Fibroblast of villous mesenchyme (primary cell): ENCODE results near the gene PHLPP1. TPM values are rescaled to one million over a fixed set of nuclear protein-coding genes. Genes with fewer than 3 reads are reported as not detected.

Experiments
- DNase-seq: peaks from one replicate; pipeline ENCODE4 v3.0.0-alpha.2; 2010; ENCODE audit warnings: low read depth
- H3K4me3 ChIP-seq: 2 replicates; pipeline ENCODE4 v1.5.1; 2011; ENCODE audit warnings: low read depth, mild to moderate bottlenecking, low read length
- total RNA-seq: library from RNA; depleted of rRNA; stranded (reverse); fragments of >200 nt; gene quantifications from 2 replicates; pipeline ENCODE4 v1.2.3, GENCODE V29; 2012
- TF ChIP-seq, protein P1 (sequence below): IDR thresholded peaks from 2 replicates; pipeline ENCODE4 v1.5.1; 2012; ENCODE audit warnings: low read depth, mild to moderate bottlenecking, low read length; ENCODE audit not compliant: insufficient read depth

PHLPP1 gene
- total RNA-seq, 1 donor: 4.7 TPM

DNA sequence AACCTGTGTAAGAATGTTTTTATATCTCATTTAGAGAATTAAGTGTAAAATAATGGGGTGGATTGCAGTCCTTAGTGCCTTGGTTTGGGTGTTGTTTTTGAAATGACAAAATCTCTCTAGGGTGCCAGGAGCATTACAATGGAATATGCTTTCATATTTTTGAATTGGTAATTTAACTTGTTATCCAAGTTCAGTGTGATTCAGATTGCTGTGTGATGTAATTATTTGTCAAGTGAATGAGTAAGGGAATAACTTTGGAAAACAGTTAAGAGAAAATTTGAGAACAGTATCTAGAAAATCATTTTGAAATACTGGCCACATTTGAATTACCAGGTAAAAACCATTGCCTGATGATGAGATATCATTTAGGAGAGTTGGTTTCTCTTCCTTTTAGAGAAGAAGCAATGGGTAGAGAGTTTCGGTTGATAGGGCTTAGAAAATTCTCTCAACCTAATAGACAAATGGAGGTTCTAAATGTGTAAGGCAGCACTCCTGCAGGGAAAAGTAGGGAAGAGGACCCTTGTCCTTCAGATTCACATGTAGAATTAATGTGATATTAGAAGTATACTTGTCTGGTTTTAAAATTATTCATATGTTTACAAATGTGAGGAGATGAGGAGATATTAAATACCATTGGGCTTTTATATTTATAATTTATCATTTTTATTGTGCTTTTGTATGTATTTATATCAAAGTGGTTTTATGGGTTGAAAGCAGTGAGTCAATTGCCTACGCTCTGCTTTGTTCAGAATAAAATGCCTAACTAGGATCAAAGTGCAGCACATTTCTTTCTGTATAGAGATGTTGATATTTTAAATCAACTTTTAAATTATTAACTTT is 124.8 kb downstream of the PHLPP1 start:
- TF ChIP-seq, protein P1, sequence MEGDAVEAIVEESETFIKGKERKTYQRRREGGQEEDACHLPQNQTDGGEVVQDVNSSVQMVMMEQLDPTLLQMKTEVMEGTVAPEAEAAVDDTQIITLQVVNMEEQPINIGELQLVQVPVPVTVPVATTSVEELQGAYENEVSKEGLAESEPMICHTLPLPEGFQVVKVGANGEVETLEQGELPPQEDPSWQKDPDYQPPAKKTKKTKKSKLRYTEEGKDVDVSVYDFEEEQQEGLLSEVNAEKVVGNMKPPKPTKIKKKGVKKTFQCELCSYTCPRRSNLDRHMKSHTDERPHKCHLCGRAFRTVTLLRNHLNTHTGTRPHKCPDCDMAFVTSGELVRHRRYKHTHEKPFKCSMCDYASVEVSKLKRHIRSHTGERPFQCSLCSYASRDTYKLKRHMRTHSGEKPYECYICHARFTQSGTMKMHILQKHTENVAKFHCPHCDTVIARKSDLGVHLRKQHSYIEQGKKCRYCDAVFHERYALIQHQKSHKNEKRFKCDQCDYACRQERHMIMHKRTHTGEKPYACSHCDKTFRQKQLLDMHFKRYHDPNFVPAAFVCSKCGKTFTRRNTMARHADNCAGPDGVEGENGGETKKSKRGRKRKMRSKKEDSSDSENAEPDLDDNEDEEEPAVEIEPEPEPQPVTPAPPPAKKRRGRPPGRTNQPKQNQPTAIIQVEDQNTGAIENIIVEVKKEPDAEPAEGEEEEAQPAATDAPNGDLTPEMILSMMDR: no peak
- no peak overlapping the region for H3K4me3 ChIP-seq
- DNase-seq: no peak

DNA sequence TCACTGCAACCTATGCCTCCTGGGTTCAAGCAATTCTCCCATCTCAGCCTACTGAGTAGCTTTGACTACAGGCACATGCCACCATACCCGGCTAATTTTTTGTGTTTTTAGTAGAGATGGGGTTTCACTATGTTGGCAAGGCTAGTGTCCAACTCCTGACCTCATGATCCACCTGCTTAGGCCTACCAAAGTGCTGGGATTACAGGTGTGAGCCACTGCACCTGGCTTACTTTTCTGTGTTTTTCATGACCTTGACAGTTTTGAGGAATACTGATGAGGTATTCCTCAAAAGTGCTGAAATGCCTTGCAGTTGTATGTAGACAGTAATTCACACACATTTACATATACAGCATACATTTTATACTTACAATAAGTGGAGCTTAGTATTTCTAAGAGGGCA is 126.1 kb downstream of the PHLPP1 start:
- DNase-seq: no peak
- no peak overlapping the region for H3K4me3 ChIP-seq
- TF ChIP-seq, protein P1: no peak

DNA sequence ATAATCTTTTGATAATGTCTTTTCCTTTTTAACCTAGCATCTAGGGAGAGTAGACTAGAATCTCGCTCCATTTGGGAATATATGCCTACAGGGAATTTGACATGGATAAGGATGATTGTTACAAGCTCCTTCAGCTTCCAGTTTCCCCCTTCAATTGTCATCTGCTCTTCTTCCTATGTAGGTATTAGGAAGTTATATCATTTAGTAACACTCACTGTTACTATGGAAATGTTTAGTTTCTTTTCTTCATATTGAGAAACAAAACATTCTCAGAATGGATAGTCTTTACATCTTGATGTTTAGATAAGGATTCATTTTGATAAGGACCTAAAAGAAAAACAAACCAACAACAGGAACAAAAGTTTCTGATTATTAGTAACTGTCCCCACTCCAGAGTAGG is 127.6 kb downstream of the PHLPP1 start:
- no peak for DNase-seq
- TF ChIP-seq, protein P1: no peak

DNA sequence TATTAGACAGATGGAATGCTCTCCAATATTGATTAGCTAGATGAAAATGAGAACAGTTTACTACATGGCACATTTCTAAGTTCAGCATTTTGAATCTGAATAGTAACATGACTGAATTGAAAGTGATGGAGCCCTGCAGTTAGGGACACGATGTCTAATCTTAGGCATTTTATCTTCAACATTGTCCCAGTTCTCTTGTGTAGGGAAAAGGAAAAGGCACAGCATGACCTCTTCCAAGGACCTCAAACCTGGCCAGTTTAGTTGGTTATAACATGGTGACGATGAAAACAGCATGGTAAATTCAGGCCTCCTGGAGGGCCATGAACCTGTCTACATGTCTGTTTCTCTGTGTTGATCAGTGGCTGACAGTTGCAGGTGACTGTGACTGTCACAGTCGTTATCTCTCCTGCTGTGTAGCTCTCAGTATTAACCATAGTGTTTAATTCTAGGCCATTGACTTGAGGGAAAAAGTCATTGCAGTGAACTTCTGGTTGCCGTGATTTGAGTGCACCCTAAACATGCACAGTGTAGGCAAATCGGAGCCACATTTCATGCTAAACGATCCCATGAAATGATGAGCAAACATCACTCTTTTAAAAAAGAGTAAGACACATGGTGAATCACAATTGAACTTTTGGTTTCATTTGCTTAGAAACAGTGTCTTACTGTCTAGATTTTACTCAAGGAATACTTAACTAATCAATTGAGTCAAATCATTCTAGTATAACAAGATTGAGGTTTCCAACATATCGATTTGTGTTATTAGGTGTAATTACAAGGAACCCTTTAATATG is 129.7 kb downstream of the PHLPP1 start:
- TF ChIP-seq, protein P1: no peak
- H3K4me3 ChIP-seq: no peak overlapping the region
- DNase-seq: no peak

More for the DNA sequence above, 127.6 kb downstream of the PHLPP1 start:
- H3K4me3 ChIP-seq: no peak overlapping the region

DNA sequence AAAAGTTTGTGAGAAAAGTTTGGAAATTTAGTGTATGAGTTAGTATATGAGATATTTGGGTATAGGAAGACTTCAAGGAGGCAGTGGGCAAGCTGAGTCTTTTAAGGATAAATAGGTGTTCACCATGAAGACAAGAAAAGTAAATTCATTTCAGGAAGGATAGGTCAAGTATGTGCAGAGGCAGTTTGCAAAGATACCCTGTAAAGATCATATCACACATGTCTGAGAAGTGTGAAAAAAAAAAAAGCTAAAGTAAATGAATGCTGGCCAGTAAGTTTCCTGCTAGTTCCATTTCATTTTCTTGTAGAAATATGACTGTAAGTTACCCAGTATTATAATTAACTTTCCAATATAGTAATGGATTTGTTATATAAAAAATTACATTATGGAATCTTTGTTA is 131.0 kb downstream of the PHLPP1 start:
- DNase-seq: no peak
- TF ChIP-seq, protein P1: no peak
- no peak overlapping the region for H3K4me3 ChIP-seq

DNA sequence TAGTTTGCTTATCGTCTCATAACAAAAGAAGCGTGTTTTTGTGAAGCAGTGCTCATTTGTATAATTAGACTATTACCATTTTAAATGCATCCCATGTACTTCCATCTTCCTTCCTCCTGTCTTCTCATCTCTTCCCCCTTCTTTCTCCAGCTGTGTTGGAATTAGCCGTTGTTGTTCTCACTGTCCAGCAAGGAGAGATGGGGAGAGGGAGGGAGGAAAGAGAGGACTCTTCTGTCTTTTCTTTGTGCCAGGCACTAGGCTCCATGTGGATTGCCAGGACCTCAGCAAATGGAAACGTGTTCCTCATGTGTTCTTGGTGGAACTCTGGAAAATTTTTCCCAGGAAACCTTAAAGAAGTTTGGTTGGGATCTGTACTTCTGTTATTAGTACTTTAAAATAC is 131.7 kb downstream of the PHLPP1 start:
- H3K4me3 ChIP-seq: no peak overlapping the region
- TF ChIP-seq, protein P1: no peak
- DNase-seq: no peak
